HUES48 (cell line): ENCODE data around the gene MYBPH.

Experiments
- H3K27ac ChIP-seq: one replicate; pipeline ENCODE4 v1.7.0; 2013; ENCODE audit warnings: low read depth, low read length, inconsistent platforms
- H3K27me3 ChIP-seq: 2 replicates; pipeline ENCODE4 v1.6.1; 2013; ENCODE audit warnings: mild to moderate bottlenecking, low read length; ENCODE audit not compliant: control insufficient read depth, insufficient read depth
- H3K36me3 ChIP-seq: 2 replicates; pipeline ENCODE4 v1.6.1; 2013; ENCODE audit warnings: low read length; ENCODE audit not compliant: control insufficient read depth, insufficient read depth
- H3K4me1 ChIP-seq: 2 replicates; pipeline ENCODE4 v1.6.1; 2013; ENCODE audit warnings: mild to moderate bottlenecking, low read length; ENCODE audit not compliant: control insufficient read depth, insufficient read depth
- H3K4me3 ChIP-seq: 2 replicates; pipeline ENCODE4 v1.5.1; 2013; ENCODE audit warnings: mild to moderate bottlenecking, low read depth, low read length
- H3K9ac ChIP-seq: 2 replicates; pipeline ENCODE4 v1.6.1; 2013; ENCODE audit warnings: mild to moderate bottlenecking, low read depth, low read length, moderate library complexity
- H3K9me3 ChIP-seq: 2 replicates; pipeline ENCODE4 v1.6.1; 2013; ENCODE audit warnings: low read length; ENCODE audit not compliant: control insufficient read depth, insufficient read depth

Gene MYBPH

DNA sequence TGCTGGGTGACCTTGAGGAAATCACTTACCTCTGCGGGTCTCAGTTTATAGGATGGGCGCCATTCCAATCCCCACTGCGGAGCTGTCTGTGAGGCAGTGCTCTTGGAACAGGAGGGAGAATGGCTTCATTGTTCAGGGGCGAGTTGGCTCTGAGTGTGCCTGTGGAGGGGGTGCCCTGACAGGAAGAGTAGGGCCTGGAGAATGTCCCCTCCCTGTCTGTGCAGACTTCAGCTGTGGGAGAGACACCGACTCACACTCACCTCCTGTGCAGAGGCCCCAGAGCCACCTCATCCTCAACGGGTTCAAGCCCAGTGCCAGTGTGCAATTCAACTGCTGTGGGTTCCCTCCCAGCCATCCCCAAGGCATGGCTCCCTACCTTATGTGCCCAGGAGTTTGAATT lies 31.0 kb downstream of the MYBPH start:
- Histone ChIP-seq H3K4me1 (peaks cover 18% of the 10 kb centered on the region), H3K27me3 (no peaks in the 10 kb centered on the region), H3K36me3 (no peaks in the 10 kb centered on the region), H3K9ac (no peak overlapping the region), H3K4me3 (no peak overlapping the region), H3K27ac (no peak overlapping the region), H3K9me3 (no peaks in the 10 kb centered on the region)

DNA sequence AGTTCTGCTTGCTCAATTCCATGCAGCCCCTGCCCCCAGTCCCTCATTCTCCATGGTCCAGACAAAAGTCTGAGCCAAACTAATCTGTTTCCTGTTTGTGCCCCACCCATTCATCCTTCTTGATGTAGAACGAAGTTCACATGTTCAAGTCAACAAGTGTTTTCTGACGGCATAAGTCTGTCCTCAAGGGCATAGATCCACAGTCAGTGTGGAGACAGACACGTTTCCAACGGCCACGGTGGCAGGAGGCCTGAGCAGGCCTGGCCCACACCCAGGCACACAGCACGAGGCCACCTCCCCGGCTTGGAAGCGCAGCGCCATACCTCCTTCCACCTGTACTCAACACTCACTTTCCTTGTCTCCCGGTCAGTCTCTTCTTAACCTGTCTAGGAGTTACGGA lies 32.0 kb downstream of the MYBPH start:
- no peak overlapping the region for H3K4me3 ChIP-seq
- H3K27me3 ChIP-seq, result no peaks in the 10 kb centered on the region
- no peaks in the 10 kb centered on the region for H3K36me3 ChIP-seq
- no peaks in the 10 kb centered on the region for H3K9me3 ChIP-seq
- H3K4me1 ChIP-seq, result peaks cover 13% of the 10 kb centered on the region
- H3K9ac ChIP-seq, result no peak overlapping the region
- no peak overlapping the region for H3K27ac ChIP-seq

DNA sequence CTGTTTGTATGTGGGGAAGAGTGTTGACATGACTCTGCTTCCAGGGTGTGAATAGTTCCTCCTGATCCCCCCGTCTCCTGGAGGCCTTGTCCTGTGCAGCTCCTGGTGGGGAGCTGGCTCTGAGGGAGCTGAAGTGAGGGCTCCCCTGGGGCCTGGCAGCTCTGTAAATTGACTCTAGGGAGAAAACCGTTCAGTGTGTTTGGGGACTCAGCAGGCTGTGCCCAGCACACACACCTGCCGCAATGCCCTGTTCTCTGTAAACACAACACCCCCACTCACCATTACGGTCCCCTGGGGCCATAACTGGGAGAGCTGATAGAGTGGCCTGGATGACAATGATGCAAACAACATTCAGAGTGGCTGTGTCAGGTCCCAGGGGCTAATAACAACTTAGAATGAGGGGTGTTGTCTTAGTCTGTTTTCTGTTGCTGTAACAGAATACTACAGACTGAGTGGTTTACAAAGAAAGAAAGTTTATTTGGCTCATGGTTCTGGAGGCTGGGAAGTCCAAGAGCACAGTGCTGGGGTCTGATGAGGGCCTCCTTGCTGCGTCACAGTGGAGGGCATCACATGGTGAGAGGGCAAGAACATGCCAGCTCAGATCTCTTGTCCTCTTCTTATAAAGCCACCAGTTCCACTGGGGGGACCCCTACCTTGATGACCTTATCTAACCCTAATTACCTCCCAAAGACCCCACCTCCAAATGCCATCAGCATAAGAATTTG lies 32.8 kb downstream of the MYBPH start:
- Histone ChIP-seq H3K27ac (no peak overlapping the region), H3K9me3 (no peaks in the 10 kb centered on the region), H3K27me3 (no peaks in the 10 kb centered on the region), H3K4me1 (peaks cover 13% of the 10 kb centered on the region), H3K4me3 (no peak overlapping the region), H3K9ac (no peak overlapping the region), H3K36me3 (no peaks in the 10 kb centered on the region)

DNA sequence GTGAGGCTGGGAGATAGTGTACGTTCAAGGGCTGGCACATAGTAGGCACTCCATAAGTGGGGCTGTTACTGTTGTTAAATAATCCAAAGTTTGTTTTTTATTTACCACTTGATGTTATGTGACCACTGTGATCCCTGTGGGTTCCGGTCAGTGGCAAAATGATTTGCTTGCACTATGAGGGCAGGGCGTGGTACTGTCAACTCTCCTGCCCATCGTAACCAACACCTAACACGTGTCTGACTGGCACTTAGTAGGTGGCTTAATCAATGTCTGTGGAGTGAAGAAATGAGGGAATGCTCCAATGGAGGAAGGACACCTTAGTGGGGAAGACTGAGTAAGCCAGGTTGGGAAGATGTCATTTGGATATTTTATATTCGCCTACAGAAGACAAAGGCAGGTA lies 33.5 kb downstream of the MYBPH start:
- Histone ChIP-seq H3K4me1 (peaks cover 8% of the 10 kb centered on the region), H3K27me3 (no peaks in the 10 kb centered on the region), H3K27ac (no peak overlapping the region), H3K9me3 (no peaks in the 10 kb centered on the region), H3K36me3 (no peaks in the 10 kb centered on the region), H3K9ac (no peak overlapping the region), H3K4me3 (no peak overlapping the region)

DNA sequence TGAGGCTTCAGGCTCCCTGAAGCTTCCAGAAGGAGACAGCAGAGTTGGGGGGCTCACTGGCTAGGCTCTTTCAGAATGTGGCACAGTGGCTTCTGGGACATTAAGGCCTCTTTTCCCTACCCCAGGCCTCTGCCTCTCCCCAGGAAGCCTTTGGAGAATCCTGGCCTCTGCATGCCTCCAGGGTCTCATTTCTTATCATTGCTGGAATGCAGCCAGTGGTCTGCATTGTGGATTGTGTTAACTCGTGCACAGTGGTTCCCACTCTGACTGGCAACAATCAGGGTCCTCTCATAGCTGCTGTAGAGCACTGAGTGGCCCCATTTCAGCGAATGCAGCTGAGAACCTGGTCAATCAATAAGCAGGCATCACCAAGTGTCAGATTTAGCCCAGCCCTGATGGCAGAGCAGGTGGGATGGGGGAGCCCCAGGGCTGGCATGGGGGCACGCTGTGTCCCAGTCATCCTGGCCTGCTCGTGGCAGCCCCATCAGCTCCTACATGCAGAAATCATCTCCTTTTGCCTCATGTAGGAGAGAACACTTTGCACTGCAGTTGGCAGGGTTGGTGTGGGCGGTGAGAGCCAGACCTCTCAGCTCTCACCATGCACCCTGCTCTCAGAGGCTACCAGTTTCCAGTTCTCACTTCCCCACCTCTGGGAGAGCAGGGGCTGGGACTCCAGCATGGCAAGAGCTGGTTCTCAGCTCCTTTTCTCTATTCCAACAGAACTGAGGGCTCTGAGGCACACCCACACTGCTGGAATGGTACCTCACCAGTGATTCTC lies 34.7 kb downstream of the MYBPH start:
- Histone ChIP-seq H3K27me3 (no peaks in the 10 kb centered on the region), H3K4me1 (no peaks in the 10 kb centered on the region), H3K27ac (no peak overlapping the region), H3K9me3 (no peaks in the 10 kb centered on the region), H3K9ac (no peak overlapping the region), H3K36me3 (no peaks in the 10 kb centered on the region), H3K4me3 (no peak overlapping the region)

DNA sequence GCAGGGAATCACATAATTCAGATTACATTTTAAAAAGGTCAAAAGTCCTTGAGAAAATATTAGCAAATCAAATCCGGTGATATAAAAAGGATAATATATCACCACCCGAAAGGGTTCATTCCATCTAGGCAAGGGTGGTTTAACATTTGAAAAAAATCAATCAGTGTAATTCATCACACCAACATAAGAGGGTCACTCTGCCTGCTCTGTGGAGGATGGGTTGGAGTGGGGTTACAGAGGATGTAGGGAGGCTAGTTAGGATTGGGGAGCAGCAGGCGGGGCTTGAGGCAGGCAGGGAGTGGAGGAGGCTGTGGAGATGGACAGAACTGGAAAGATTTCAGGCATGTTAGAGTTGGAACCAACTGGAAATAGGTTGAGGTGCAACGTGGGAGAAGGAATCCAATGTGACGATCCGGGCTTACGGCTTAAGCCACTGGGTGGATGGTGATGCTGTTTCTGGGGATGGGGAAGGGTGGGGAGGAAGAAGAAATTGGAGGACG lies 35.6 kb downstream of the MYBPH start:
- H3K27ac ChIP-seq, result no peak overlapping the region
- H3K9ac ChIP-seq, result no peak overlapping the region
- H3K36me3 ChIP-seq, result no peaks in the 10 kb centered on the region
- H3K4me1 ChIP-seq, result no peaks in the 10 kb centered on the region
- H3K4me3 ChIP-seq, result no peak overlapping the region
- no peaks in the 10 kb centered on the region for H3K27me3 ChIP-seq
- H3K9me3 ChIP-seq, result no peaks in the 10 kb centered on the region

DNA sequence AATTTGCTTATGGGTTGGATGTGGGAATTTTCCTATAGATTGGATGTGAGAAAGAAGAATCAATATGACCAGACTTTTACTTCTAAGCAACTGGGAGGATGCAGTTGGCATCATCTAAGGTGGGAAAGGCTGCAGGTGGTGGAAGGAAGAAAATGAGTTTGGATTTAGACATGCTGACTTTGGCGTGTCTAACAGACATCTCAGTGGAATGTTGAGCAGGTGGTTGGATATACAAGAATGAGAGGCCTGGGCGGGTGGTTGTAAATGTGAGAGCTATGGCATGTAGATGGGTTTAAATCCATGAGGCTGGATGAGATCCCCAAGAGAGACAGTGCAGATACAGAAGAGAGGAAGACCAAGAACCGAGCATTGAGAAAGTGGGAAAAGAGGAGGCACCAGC lies 37.6 kb downstream of the MYBPH start:
- peaks cover 7% of the 10 kb centered on the region for H3K4me1 ChIP-seq
- H3K9ac ChIP-seq, result no peak overlapping the region
- no peaks in the 10 kb centered on the region for H3K36me3 ChIP-seq
- no peaks in the 10 kb centered on the region for H3K9me3 ChIP-seq
- no peak overlapping the region for H3K27ac ChIP-seq
- no peaks in the 10 kb centered on the region for H3K27me3 ChIP-seq
- no peak overlapping the region for H3K4me3 ChIP-seq

DNA sequence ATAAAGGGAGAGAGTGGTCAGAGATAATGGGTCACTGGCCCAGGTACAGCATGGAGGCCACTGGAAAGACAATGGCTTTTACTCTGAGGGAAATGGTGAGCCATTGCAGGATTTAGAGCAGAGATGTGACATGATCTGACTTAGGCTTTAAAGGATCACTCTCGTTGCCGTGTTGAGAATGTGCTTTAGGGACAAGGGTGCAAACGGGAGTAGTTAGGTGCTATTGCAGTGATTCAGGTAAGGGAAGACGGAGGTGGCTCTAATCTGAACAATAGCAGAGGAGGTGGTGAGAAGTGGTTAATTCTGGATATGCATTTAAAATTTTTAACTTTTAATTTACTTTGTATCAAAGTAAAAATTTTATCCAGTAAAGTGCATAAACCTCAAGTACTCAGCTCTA lies 38.3 kb downstream of the MYBPH start:
- Histone ChIP-seq H3K27ac (no peak overlapping the region), H3K9me3 (no peaks in the 10 kb centered on the region), H3K9ac (no peak overlapping the region), H3K4me1 (peaks cover 7% of the 10 kb centered on the region), H3K27me3 (no peaks in the 10 kb centered on the region), H3K4me3 (no peak overlapping the region), H3K36me3 (no peaks in the 10 kb centered on the region)

DNA sequence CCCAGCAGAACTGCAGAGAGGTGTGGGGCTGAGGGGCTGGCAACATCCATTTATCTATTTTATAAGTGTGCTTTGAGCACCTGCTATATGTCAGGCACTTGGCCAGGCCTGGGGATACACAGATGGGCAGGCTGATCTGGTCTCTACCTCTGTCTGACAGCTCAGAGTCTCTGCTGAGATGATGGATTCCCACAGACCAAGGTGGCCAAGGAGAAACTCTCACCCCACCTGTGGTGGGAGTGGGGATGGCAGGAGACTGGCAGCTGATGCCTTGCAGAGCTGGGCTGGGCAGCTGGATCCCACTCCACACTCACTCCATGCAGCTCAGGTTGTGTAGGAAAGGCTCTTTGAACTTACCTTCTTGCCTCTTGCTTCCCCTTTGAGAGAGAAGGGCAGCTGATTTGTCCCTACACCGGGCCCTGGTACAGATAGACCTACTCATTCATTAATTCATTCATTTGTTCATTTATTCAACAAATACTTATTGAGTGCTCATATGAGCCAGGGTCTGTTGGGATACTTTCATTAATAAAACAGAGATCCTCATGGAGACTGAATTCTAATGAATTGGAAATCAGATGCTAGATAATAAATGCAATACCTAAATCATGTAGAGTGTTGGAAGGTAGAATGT lies 39.1 kb downstream of the MYBPH start:
- Histone ChIP-seq H3K4me1 (peaks cover 7% of the 10 kb centered on the region), H3K9me3 (no peaks in the 10 kb centered on the region), H3K36me3 (no peaks in the 10 kb centered on the region), H3K27ac (no peak overlapping the region), H3K4me3 (no peak overlapping the region), H3K9ac (no peak overlapping the region), H3K27me3 (no peaks in the 10 kb centered on the region)

DNA sequence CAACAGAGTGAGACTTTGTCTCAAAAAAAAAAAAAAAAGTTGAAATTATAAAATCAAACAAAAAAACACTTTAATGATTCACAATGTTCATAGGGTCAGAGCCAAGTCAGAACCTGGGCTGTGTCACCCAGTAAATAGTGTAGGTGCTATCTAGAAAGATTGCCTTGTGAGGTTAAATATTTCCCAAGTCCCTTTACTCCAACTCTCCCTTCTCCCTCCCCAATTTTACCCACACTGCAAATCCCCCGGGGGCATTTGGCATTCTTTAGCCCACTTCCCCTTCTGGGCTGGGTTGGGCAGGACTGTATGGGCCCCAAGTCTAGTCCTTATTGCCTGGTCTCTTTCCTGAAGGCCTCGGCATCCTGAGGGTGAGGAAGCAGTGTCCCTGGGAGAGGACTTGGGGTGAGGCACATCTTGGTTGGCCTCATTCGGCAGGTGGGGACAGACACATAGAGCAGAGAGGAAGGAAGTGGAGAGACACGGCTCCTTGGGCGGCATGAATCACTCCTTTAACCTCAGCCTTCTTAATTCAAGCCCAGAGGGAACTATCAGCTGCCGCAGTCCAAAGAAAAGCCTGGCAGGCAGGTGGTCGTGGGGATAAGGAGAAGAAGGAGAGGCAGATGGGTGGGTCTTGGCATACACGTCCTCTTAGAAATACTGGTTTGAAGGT lies 39.9 kb downstream of the MYBPH start:
- H3K9ac ChIP-seq, result no peak overlapping the region
- no peaks in the 10 kb centered on the region for H3K9me3 ChIP-seq
- H3K27me3 ChIP-seq, result no peaks in the 10 kb centered on the region
- peaks cover 7% of the 10 kb centered on the region for H3K4me1 ChIP-seq
- H3K4me3 ChIP-seq, result no peak overlapping the region
- no peaks in the 10 kb centered on the region for H3K36me3 ChIP-seq
- H3K27ac ChIP-seq, result no peak overlapping the region
